ENCODE data around the gene TMCC1. TPM values are rescaled to one million over a fixed set of nuclear protein-coding genes. Genes with fewer than 3 reads are reported as not detected.
"Not testable (repeated sequence)": the region's sequence is repeated elsewhere in the genome, so short reads cannot be mapped to it uniquely, and the experiment has no call there.

Gene TMCC1
- total RNA-seq, 1 experiment from 2014 or later: 9.0 TPM

GRCh38 chr3:129686941-129687340 is 206.6 kb downstream of the TMCC1 start:
- no peak for DNase-seq (ENCODE audit: low spot score)

DNA sequence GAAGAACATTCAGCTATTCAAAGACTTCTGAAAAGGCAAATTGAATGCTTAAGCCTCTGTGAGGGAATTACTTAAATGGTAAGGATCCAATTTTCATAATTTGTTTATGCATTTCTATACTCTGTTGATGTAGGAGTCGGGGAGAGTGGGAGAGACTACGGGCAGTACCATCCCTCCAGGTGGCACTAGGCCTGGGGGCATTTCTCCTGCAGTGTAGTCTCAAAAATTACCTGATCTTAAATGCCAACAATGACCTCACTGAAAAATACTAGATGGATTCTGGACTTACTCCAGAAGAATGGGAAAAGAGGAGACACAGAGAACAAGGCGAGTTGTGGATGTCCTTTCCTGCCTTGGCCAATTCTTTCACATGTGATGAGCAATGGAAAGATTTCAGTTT is 209.2 kb downstream of the TMCC1 start:
- DNase-seq (ENCODE audit: low spot score): no peak

- DNase-seq (ENCODE audit: low spot score): no peak
Measured at GRCh38 chr3:129683201-129683600, 210.3 kb downstream of the TMCC1 start.

GRCh38 chr3:129676985-129677384 is 216.5 kb downstream of the TMCC1 start:
- no peak for DNase-seq (ENCODE audit: low spot score)

DNA sequence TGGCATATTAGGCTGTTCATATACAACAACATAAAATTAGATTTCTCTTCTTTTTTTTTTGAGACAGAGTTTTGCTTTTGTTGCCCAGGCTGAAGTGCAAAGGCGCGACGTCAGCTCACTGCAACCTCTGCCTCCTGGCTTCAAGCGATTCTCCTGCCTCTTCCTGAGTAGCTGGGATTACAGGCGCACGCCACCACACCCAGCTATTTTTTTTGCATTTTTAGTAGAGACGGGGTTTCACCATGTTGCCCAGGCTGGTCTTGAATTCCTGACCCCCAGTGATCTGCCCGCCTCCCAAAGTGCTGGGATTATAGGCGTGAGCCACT is 218.8 kb downstream of the TMCC1 start:
- not testable (repeated sequence) for DNase-seq (ENCODE audit: low spot score)

- DNase-seq (ENCODE audit: low spot score): no peak
Measured at GRCh38 chr3:129673897-129674797, 219.4 kb downstream of the TMCC1 start.

GRCh38 chr3:129673012-129673411 is 220.5 kb downstream of the TMCC1 start:
- no peak for DNase-seq (ENCODE audit: low spot score)

DNA sequence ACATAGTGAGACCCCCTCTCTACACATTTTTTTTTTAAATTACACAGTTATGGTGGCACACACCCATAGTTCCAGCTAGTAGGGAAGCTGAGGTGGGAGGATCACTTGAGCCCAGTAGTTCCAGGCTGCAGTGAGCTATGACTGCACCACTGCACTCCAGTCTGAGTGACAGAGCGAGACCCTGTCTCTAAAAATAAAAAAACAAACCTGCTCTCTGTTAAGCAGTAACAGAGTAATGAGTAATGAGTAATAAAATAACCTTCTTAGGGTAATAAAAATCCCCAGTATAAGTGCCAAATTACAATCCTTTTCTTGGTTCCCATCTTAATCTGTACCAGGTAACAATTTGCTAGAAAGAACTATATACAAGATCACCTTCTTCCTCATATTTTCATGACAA is 221.1 kb downstream of the TMCC1 start:
- DNase-seq (ENCODE audit: low spot score): no peak

GRCh38 chr3:129665024-129665768 is 228.3 kb downstream of the TMCC1 start:
- peak; percentile 69 for DNase-seq (ENCODE audit: low spot score)

DNA sequence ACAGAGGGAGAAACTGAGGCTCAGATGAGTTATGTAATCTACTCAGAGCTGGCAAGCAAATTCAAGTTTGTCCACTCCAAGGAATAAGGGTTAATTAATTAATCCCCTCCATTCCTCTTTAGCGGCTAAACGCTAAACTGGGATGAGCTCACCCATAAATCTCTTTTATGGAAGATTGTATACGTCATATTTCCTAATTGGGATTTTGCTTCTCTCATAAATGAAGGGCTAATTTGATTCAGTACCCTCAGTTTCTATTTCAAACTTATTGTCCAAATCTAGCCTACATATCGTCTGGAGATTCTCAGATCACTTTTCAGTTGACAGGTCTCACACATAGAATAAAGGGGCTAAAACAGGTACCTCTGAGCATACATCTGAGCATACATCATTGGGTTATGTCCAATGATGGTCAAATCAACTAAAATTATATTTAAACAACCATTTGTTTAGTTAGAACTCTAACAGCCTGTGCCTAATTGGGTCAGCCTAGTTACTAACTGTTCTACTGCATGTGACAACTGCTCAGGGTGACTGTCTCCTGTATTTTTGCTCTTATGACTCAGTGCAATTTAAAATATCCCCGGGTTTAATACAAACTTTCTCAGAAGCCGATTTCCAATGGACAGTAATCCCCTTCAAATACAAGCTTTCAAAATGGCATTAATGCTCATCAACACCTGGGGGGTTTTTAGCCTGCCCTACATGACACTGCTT is 229.4 kb downstream of the TMCC1 start:
- peak; percentile 64 for DNase-seq (ENCODE audit: low spot score)

- peak; percentile 90 for DNase-seq (ENCODE audit: low spot score)
Measured at GRCh38 chr3:129663045-129663446, 230.5 kb downstream of the TMCC1 start.

GRCh38 chr3:129662191-129662608 is 231.3 kb downstream of the TMCC1 start:
- no peak for DNase-seq (ENCODE audit: low spot score)

DNA sequence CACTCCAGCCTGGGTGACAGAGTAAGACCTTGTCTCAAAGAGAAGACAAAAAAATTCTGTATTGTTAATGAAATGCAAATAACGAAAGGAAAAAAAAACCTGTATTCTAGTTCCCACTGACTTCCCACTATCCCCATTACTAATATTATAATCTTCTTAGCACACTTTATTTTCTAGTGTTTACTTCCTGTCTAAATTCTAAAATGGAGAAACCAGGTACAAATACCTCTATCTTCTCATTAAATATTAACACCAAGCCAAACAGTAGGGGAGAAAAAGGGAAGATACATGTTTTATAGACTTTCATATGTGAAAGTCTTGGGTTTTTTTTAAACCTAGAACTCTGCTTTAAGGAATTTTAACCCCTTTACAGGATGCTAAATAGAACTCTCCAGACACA is 231.7 kb downstream of the TMCC1 start:
- DNase-seq (ENCODE audit: low spot score): no peak

DNA sequence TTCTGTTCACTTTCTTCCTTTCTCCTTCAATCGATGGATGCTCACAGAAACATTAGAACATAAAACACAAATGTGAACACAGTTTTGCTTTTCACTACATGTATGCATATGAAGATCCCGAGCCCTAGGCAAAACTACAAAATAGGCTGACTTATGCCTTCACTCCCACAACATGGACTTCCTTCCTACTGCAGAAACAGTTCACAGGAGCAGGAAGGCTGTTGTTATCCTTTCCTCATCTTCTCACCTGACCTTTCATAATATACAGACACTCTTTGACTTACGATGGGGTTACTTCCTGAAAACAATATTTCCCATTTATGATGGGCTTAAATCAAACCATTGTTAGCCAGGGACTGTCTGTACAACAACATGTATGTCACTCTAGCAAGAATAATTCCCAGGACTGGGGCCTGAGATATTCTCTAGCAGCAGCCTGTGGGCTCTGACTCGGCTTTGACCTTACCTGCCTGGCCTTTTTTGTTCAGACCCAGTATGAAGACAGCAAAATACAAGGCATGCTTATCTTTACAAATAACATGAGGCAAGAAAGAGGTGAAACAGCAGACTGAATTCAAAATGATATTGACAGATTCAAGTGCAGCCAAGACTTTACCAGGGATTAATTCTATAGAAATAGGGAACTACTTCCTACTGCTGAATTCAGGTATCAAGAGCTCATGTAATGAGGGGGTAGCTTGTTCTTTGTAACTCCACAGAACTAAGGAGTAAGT is 235.2 kb downstream of the TMCC1 start:
- DNase-seq (ENCODE audit: low spot score): no peak

GRCh38 chr3:129657261-129658046 is 236.1 kb downstream of the TMCC1 start:
- DNase-seq (ENCODE audit: low spot score): peak; percentile 40

GRCh38 chr3:129656659-129657247 is 236.8 kb downstream of the TMCC1 start:
- DNase-seq (ENCODE audit: low spot score): no peak

DNA sequence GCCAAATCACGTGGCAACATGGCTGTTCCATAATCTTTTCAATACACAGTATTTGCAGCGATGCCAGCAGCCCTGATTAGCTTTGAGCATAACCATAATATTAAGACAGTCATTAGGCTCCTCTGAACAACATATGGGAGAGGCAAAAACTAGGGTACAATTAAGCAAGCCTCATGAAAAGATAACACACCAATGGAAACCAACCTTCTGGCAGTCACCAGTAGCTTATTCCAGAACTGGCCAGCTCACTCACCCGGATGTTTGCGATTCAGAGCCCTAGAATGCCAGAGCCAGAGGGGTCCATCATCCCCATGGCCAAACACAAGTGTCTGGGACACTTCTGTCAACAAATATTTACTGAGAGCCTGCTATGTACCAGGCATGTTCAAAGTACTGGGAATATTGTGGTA is 238.2 kb downstream of the TMCC1 start:
- DNase-seq (ENCODE audit: low spot score): no peak

DNA sequence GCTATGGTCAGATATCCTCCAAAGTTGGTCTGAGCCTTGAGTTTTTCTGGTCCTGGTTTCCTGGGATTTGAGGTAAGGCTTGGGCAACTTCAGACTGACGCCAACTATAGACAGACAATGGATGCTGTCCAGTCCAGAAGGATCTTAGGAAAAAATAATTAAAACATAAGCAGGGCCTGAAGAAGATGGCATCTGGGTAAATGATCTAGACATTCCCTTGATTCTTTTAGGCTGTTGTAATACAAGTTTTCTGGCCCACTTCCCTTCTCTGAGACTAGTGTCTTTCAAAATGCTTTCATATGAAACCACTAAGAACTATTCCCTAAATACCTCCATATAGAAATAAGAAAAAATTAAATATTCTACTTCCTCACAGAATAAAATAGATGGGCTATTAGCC is 239.4 kb downstream of the TMCC1 start:
- no peak for DNase-seq (ENCODE audit: low spot score)

- DNase-seq (ENCODE audit: low spot score): no peak
Measured at GRCh38 chr3:129653019-129653418, 240.5 kb downstream of the TMCC1 start.

- peak; percentile 97 for DNase-seq (ENCODE audit: low spot score)
Measured at GRCh38 chr3:129651435-129652202, 241.9 kb downstream of the TMCC1 start.
